Islet of Langerhans (tissue), 1 donor: ENCODE data around the gene GPS1.

Experiments used
- FAIRE-seq: peaks from one replicate; lab custom pipeline; 2011; peaks lifted over from hg19 to GRCh38; lab: Jason Lieb, UNC

The GPS1 gene

GRCh38 chr17:82080048-82080788, 28.5 kb downstream of the GPS1 start:
- FAIRE-seq, result no peak

GRCh38 chr17:82080789-82081464, 29.2 kb downstream of the GPS1 start:
- no peak for FAIRE-seq

- no peak for FAIRE-seq
Measured at GRCh38 chr17:82081546-82081945, 29.8 kb downstream of the GPS1 start.

- no peak for FAIRE-seq
Measured at GRCh38 chr17:82081966-82082365, 30.3 kb downstream of the GPS1 start.

GRCh38 chr17:82082456-82082855, 30.8 kb downstream of the GPS1 start:
- no peak for FAIRE-seq

- FAIRE-seq, result no peak
Measured at GRCh38 chr17:82083009-82083408, 31.3 kb downstream of the GPS1 start.

- no peak for FAIRE-seq
Measured at GRCh38 chr17:82083533-82084359, 32.0 kb downstream of the GPS1 start.

GRCh38 chr17:82084373-82085030, 32.8 kb downstream of the GPS1 start:
- no peak for FAIRE-seq

- FAIRE-seq, result no peak
Measured at GRCh38 chr17:82085031-82085861, 33.5 kb downstream of the GPS1 start.

- FAIRE-seq, result no peak
Measured at GRCh38 chr17:82085931-82086764, 34.5 kb downstream of the GPS1 start.

- FAIRE-seq, result no peak
Measured at GRCh38 chr17:82086941-82087906, 35.5 kb downstream of the GPS1 start.

GRCh38 chr17:82087961-82088837, 36.5 kb downstream of the GPS1 start:
- FAIRE-seq, result no peak

GRCh38 chr17:82088838-82089722, 37.4 kb downstream of the GPS1 start:
- no peak for FAIRE-seq

- no peak for FAIRE-seq
Measured at GRCh38 chr17:82089723-82090548, 38.2 kb downstream of the GPS1 start.

- no peak for FAIRE-seq
Measured at GRCh38 chr17:82090549-82091263, 39.0 kb downstream of the GPS1 start.
